H9 (cell line): ENCODE measurements around the gene CHRNA5. TPM values are rescaled to one million over a fixed set of nuclear protein-coding genes. Genes with fewer than 3 reads are reported as not detected.

Experiments
- DNase-seq: peaks from one replicate; pipeline ENCODE4 v3.0.0-alpha.2; 2017
- H2AFZ ChIP-seq: one replicate; pipeline ENCODE4 v1.6.1; 2013; ENCODE audit warnings: mild to moderate bottlenecking, low read length, control low read depth, moderate library complexity
- H2AK5ac ChIP-seq: 2 replicates; pipeline ENCODE4 v1.6.1; 2013; ENCODE audit warnings: low read length, control low read depth, mixed read lengths; ENCODE audit not compliant: insufficient read length
- H2BK120ac ChIP-seq: one replicate; pipeline ENCODE4 v1.6.1; 2013; ENCODE audit warnings: low read depth, mild to moderate bottlenecking, low read length, control low read depth, inconsistent platforms; ENCODE audit not compliant: poor library complexity, severe bottlenecking
- H2BK12ac ChIP-seq: 2 replicates; pipeline ENCODE4 v1.6.1; 2013; ENCODE audit warnings: low read length, control low read depth, mixed read lengths, low read depth; ENCODE audit not compliant: insufficient read length
- H2BK15ac ChIP-seq: 2 replicates; pipeline ENCODE4 v1.6.1; 2013; ENCODE audit warnings: low read depth, low read length, control low read depth
- H2BK20ac ChIP-seq: one replicate; pipeline ENCODE4 v1.6.1; 2013; ENCODE audit warnings: low read depth, mild to moderate bottlenecking, low read length, control low read depth, inconsistent platforms; ENCODE audit not compliant: poor library complexity, severe bottlenecking
- H2BK5ac ChIP-seq: 2 replicates; pipeline ENCODE4 v1.6.1; 2013; ENCODE audit warnings: low read length, control low read depth, mixed read lengths; ENCODE audit not compliant: insufficient read length
- H3K14ac ChIP-seq: 2 replicates; pipeline ENCODE4 v1.6.1; 2013; ENCODE audit warnings: low read length, control low read depth; ENCODE audit not compliant: insufficient read depth
- H3K18ac ChIP-seq: 2 replicates; pipeline ENCODE4 v1.6.1; 2013; ENCODE audit warnings: low read depth, mild to moderate bottlenecking, mixed read lengths, low read length, control low read depth; ENCODE audit not compliant: insufficient read length
- H3K23ac ChIP-seq: 2 replicates; pipeline ENCODE4 v1.6.1; 2013; ENCODE audit warnings: low read length, control low read depth, mixed read lengths, low read depth; ENCODE audit not compliant: insufficient read length
- H3K23me2 ChIP-seq: 2 replicates; pipeline ENCODE4 v1.6.1; 2013; ENCODE audit warnings: low read depth, mild to moderate bottlenecking, mixed read lengths, low read length, control low read depth; ENCODE audit not compliant: insufficient read length, poor library complexity, severe bottlenecking
- H3K27ac ChIP-seq: 2 replicates; pipeline ENCODE4 v1.5.1; 2013; ENCODE audit warnings: low read length, control low read depth, mixed read lengths, low read depth; ENCODE audit not compliant: insufficient read length
- H3K27me3 ChIP-seq: 2 replicates; pipeline ENCODE4 v1.6.1; 2013; ENCODE audit warnings: low read length, control low read depth, inconsistent platforms; ENCODE audit not compliant: insufficient read depth
- H3K4ac ChIP-seq: 2 replicates; pipeline ENCODE4 v1.6.1; 2013; ENCODE audit warnings: low read depth, mild to moderate bottlenecking, control low read depth, inconsistent platforms, low read length, moderate library complexity
- H3K4me1 ChIP-seq: 2 replicates; pipeline ENCODE4 v1.6.1; 2013; ENCODE audit warnings: low read length, control low read depth, inconsistent platforms; ENCODE audit not compliant: insufficient read depth
- H3K4me2 ChIP-seq: 2 replicates; pipeline ENCODE4 v1.6.1; 2013; ENCODE audit warnings: low read length, control low read depth, mixed read lengths; ENCODE audit not compliant: insufficient read length, insufficient read depth
- H3K56ac ChIP-seq: 2 replicates; pipeline ENCODE4 v1.6.1; 2013; ENCODE audit warnings: low read depth, mild to moderate bottlenecking, mixed read lengths, low read length, control low read depth; ENCODE audit not compliant: insufficient read length
- H3K79me1 ChIP-seq: 2 replicates; pipeline ENCODE4 v1.6.1; 2013; ENCODE audit warnings: low read depth, mild to moderate bottlenecking, moderate library complexity, low read length, control low read depth, inconsistent platforms; ENCODE audit not compliant: insufficient read depth, poor library complexity, severe bottlenecking
- H3K79me2 ChIP-seq: 2 replicates; pipeline ENCODE4 v1.6.1; 2013; ENCODE audit warnings: low read length, control low read depth, inconsistent platforms; ENCODE audit not compliant: insufficient read depth
- H3K9ac ChIP-seq: 2 replicates; pipeline ENCODE4 v1.6.1; 2013; ENCODE audit warnings: low read length, control low read depth, mixed read lengths; ENCODE audit not compliant: insufficient read length; ENCODE audit errors: extremely low read depth
- H3K9me3 ChIP-seq: one replicate; pipeline ENCODE4 v1.6.1; 2013; ENCODE audit warnings: low read depth, low read length, inconsistent platforms; ENCODE audit not compliant: control insufficient read depth
- H3T11ph ChIP-seq: one replicate; pipeline ENCODE4 v1.6.1; 2013; ENCODE audit warnings: mild to moderate bottlenecking, low read length, control low read depth, inconsistent platforms
- H4K20me1 ChIP-seq: one replicate; pipeline ENCODE4 v1.6.1; 2013; ENCODE audit not compliant: control insufficient read depth, insufficient read length, insufficient read depth
- H4K5ac ChIP-seq: 2 replicates; pipeline ENCODE4 v1.6.1; 2013; ENCODE audit warnings: low read depth, mild to moderate bottlenecking, mixed read lengths, low read length, control low read depth; ENCODE audit not compliant: insufficient read length
- H4K8ac ChIP-seq: replicated peaks from 2 replicates; pipeline ENCODE4 v1.6.1; 2013; ENCODE audit warnings: low read length, control low read depth, mixed read lengths, low read depth; ENCODE audit not compliant: insufficient read length
- H4K91ac ChIP-seq: 2 replicates; pipeline ENCODE4 v1.6.1; 2013; ENCODE audit warnings: low read depth, mild to moderate bottlenecking, moderate library complexity, mixed read lengths, low read length, control low read depth; ENCODE audit not compliant: insufficient read length
- H3K27ac Mint-ChIP-seq, 3 experiments: 2 replicates in 2 of 3; 3 replicates in 1 of 3; pipeline ENCODE4 v1.8.0; 2020 to 2021; ENCODE audit warnings: mixed read lengths in 3 of 3, mild to moderate bottlenecking in 1 of 3, moderate library complexity in 1 of 3
- H3K27me3 Mint-ChIP-seq: 2 replicates; pipeline ENCODE4 v1.8.0; 2021; ENCODE audit warnings: low read depth, mild to moderate bottlenecking, moderate library complexity, mixed read lengths
- H3K36me3 Mint-ChIP-seq, 3 experiments: 2 replicates in 2 of 3; 3 replicates in 1 of 3; pipeline ENCODE4 v1.8.0; 2020 to 2021; ENCODE audit warnings: low read depth in 3 of 3, mixed read lengths in 3 of 3; ENCODE audit not compliant: insufficient read depth in 1 of 3
- H3K4me1 Mint-ChIP-seq, 2 experiments: 2 replicates each; pipeline ENCODE4 v1.8.0; 2020; ENCODE audit warnings: mixed read lengths in 2 of 2
- H3K4me3 Mint-ChIP-seq, 2 experiments: 2 replicates in 1 of 2; 3 replicates in 1 of 2; pipeline ENCODE4 v1.8.0; 2020 to 2021; ENCODE audit warnings: mild to moderate bottlenecking in 2 of 2, mixed read lengths in 2 of 2, moderate library complexity in 1 of 2
- H3K9me3 Mint-ChIP-seq, 2 experiments: 2 replicates in 1 of 2; 3 replicates in 1 of 2; pipeline ENCODE4 v1.8.0; 2020; ENCODE audit warnings: mild to moderate bottlenecking in 2 of 2, mixed read lengths in 2 of 2, moderate library complexity in 1 of 2
- WGBS: extraction: QIAGEN DNeasy Blood & Tissue Kit; methylation state at CpG from one replicate; pipeline ENCODE4 v1.1.7; 2013; ENCODE audit warnings: missing lambda C conversion rate, low lambda C conversion rate, mixed read lengths; ENCODE audit not compliant: insufficient read length; ENCODE audit errors: extremely low coverage; 5-methylcytosine and 5-hydroxymethylcytosine counted together
- total RNA-seq: library from RNA; stranded (reverse); gene quantifications from 2 replicates; pipeline ENCODE4 v1.2.1, GENCODE V29; 2021
- TF ChIP-seq, protein P1 (sequence below): fragments of 200-600 bp; sonication (generic); conservative IDR thresholded peaks from 3 replicates; pipeline ENCODE4 v1.8.0; 2021; ENCODE audit warnings: antibody characterized with exemption, mild to moderate bottlenecking

The CHRNA5 gene
- total RNA-seq, 1 experiment from 2014 or later, result 16.5 TPM

GRCh38 chr15:78541744-78542034 is 23.6 kb upstream of the CHRNA5 start:
- H3K4ac ChIP-seq, result no peak overlapping the region
- TF ChIP-seq, protein P1, sequence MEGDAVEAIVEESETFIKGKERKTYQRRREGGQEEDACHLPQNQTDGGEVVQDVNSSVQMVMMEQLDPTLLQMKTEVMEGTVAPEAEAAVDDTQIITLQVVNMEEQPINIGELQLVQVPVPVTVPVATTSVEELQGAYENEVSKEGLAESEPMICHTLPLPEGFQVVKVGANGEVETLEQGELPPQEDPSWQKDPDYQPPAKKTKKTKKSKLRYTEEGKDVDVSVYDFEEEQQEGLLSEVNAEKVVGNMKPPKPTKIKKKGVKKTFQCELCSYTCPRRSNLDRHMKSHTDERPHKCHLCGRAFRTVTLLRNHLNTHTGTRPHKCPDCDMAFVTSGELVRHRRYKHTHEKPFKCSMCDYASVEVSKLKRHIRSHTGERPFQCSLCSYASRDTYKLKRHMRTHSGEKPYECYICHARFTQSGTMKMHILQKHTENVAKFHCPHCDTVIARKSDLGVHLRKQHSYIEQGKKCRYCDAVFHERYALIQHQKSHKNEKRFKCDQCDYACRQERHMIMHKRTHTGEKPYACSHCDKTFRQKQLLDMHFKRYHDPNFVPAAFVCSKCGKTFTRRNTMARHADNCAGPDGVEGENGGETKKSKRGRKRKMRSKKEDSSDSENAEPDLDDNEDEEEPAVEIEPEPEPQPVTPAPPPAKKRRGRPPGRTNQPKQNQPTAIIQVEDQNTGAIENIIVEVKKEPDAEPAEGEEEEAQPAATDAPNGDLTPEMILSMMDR, result no peak
- Mint-ChIP-seq H3K27me3 (no peaks in the 10 kb centered on the region), H3K4me3 (peak overlapping the region; percentile 94 to 99), H3K36me3 (peaks cover 21 to 46% (median 45%) of the 10 kb centered on the region in 3 experiments; a peak in 6 of 7 replicates), H3K9me3 (no peaks in the 10 kb centered on the region; a peak in 1 of 5 replicates), H3K4me1 (peaks cover 5 to 15% of the 10 kb centered on the region in 2 experiments), H3K27ac (no peak overlapping the region; a peak in 2 of 7 replicates)
- H3T11ph ChIP-seq, result no peak overlapping the region
- no CpG with 5 or more reads among the region's 1 CpG for WGBS
- H3K9me3 ChIP-seq, result no peaks in the 10 kb centered on the region
- H2BK5ac ChIP-seq, result no peak overlapping the region
- no peak overlapping the region for H2AFZ ChIP-seq
- no peak overlapping the region for H3K14ac ChIP-seq
- no peak overlapping the region for H2BK15ac ChIP-seq
- no peak overlapping the region for H2BK12ac ChIP-seq
- no peaks in the 10 kb centered on the region for H3K27me3 ChIP-seq
- H3K56ac ChIP-seq, result no peak overlapping the region
- H2BK20ac ChIP-seq, result no peak overlapping the region
- peaks cover 7% of the 10 kb centered on the region; the same call in 1 of the 2 replicates for H3K79me2 ChIP-seq
- no peak overlapping the region for H3K23ac ChIP-seq
- no peak overlapping the region for H4K91ac ChIP-seq
- peaks cover 10% of the 10 kb centered on the region for H3K23me2 ChIP-seq
- H4K8ac ChIP-seq, result no peak overlapping the region
- H3K9ac ChIP-seq, result peak overlapping the region; percentile 98
- H3K4me1 ChIP-seq, result no peaks in the 10 kb centered on the region
- no peak overlapping the region for H3K27ac ChIP-seq
- H3K18ac ChIP-seq, result no peak overlapping the region
- no peak overlapping the region for H4K5ac ChIP-seq
- H3K79me1 ChIP-seq, result peaks cover 3% of the 10 kb centered on the region
- no peak overlapping the region for H2AK5ac ChIP-seq
- no peak overlapping the region for H2BK120ac ChIP-seq
- peak overlapping the region; percentile 97 for H3K4me2 ChIP-seq
- DNase-seq, result no peak
- H4K20me1 ChIP-seq, result no peaks in the 10 kb centered on the region
